BJ (cell line): ENCODE measurements around the gene ITGAE. TPM values are rescaled to one million over a fixed set of nuclear protein-coding genes. Genes with fewer than 3 reads are reported as not detected.

Source experiments
- CTCF ChIA-PET: fragments of 350-600 bp; formaldehyde crosslinking; extraction: SDS; loops from one replicate; lab custom pipeline; 2021; ENCODE audit warnings: antibody characterized with exemption, inconsistent platforms; lab: Yijun Ruan, JAX
- POLR2A ChIA-PET: fragments of 300-600 bp; sonication (Branson Sonifier 250); formaldehyde crosslinking; extraction: SDS; loops from one replicate; lab custom pipeline; 2021; ENCODE audit warnings: antibody characterized with exemption; lab: Charles Lee
- DNase-seq: peaks from one replicate; pipeline ENCODE4 v3.0.0-alpha.2; 2011; ENCODE audit warnings: low read depth
- H3K27me3 ChIP-seq: 2 replicates; pipeline ENCODE4 v1.6.0; 2011; ENCODE audit warnings: low read length; ENCODE audit not compliant: control insufficient read depth, insufficient read depth
- H3K36me3 ChIP-seq: 2 replicates; pipeline ENCODE4 v1.5.1; 2011; ENCODE audit warnings: low read length; ENCODE audit not compliant: control insufficient read depth, insufficient read depth
- H3K4me3 ChIP-seq: 2 replicates; pipeline ENCODE4 v1.5.1; 2011; ENCODE audit warnings: low read depth, mild to moderate bottlenecking, control low read depth, low read length
- polyA plus RNA-seq: library from polyadenylated mRNA; depleted of rRNA; stranded (reverse); fragments of >200 nt; gene quantifications from 2 replicates; pipeline ENCODE4 v1.2.3, GENCODE V29; 2011
- TF ChIP-seq, protein P1 (sequence below): IDR thresholded peaks from 2 replicates; pipeline ENCODE4 v1.5.1; 2011; ENCODE audit warnings: low read depth, mild to moderate bottlenecking, control low read depth, inconsistent platforms, low read length, moderate library complexity; ENCODE audit not compliant: insufficient read depth

The ITGAE gene
- polyA plus RNA-seq, 1 experiment, result 69.9 TPM

DNA sequence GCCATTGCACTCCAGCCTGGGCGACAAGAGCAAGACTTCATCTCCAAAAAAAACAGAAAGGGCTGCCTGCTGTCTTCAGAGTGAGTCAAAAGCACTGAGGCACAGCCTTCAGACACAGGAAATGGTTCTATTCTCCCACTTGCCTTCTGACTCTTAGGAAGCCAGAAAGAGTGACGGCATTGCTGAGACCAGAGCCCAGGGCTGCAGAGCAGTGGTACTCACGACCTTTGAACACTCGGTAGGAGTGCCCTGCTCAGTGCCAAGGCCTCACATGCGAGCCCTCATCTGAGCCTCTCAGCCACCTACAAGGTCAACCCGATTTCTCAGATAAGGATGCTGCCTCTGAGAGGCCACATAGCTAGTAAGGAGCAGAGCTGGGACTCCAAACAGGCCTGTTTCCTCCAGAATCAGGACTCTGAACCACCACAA, 3.5 kb upstream of the ITGAE start:
- CTCF ChIA-PET, result interaction anchor here (0.8 to 2.5 kb wide), 3 partner anchors 16 to 66 kb away, joined by 3 to 11 read pairs (median 3); partner anchors contain the start of gene NCBP3
- H3K27me3 ChIP-seq, result no peaks in the 10 kb centered on the region
- DNase-seq, result no peak
- TF ChIP-seq, protein P1, sequence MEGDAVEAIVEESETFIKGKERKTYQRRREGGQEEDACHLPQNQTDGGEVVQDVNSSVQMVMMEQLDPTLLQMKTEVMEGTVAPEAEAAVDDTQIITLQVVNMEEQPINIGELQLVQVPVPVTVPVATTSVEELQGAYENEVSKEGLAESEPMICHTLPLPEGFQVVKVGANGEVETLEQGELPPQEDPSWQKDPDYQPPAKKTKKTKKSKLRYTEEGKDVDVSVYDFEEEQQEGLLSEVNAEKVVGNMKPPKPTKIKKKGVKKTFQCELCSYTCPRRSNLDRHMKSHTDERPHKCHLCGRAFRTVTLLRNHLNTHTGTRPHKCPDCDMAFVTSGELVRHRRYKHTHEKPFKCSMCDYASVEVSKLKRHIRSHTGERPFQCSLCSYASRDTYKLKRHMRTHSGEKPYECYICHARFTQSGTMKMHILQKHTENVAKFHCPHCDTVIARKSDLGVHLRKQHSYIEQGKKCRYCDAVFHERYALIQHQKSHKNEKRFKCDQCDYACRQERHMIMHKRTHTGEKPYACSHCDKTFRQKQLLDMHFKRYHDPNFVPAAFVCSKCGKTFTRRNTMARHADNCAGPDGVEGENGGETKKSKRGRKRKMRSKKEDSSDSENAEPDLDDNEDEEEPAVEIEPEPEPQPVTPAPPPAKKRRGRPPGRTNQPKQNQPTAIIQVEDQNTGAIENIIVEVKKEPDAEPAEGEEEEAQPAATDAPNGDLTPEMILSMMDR, result no peak
- peaks cover 7% of the 10 kb centered on the region for H3K36me3 ChIP-seq
- POLR2A ChIA-PET, result no interaction called here
- no peak overlapping the region for H3K4me3 ChIP-seq

DNA sequence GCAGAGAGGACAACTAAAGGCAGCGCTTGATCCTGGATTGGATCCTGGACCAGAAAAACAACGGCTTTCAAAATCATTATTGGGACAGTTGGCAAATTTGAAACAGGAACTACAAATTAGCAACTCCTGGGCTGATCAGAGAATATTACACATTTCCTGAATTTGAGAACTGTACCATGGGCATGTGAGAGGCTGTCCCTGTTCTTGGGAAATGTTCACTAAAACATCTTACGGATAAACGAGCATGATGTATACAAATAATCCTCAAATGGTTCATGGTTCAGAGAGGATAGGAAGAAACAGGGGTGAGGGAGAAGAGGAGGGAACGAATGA, 2.3 kb upstream of the ITGAE start:
- Histone ChIP-seq H3K27me3 (no peaks in the 10 kb centered on the region), H3K36me3 (peaks cover 4% of the 10 kb centered on the region), H3K4me3 (no peak overlapping the region)
- ChIA-PET POLR2A (no interaction called here), CTCF (interaction anchor here (1.0 to 2.5 kb wide), 3 partner anchors 15 to 65 kb away, joined by 3 to 11 read pairs (median 3); no protein-coding TSS in a partner anchor)
- TF ChIP-seq, protein P1, result no peak
- DNase-seq, result no peak

DNA sequence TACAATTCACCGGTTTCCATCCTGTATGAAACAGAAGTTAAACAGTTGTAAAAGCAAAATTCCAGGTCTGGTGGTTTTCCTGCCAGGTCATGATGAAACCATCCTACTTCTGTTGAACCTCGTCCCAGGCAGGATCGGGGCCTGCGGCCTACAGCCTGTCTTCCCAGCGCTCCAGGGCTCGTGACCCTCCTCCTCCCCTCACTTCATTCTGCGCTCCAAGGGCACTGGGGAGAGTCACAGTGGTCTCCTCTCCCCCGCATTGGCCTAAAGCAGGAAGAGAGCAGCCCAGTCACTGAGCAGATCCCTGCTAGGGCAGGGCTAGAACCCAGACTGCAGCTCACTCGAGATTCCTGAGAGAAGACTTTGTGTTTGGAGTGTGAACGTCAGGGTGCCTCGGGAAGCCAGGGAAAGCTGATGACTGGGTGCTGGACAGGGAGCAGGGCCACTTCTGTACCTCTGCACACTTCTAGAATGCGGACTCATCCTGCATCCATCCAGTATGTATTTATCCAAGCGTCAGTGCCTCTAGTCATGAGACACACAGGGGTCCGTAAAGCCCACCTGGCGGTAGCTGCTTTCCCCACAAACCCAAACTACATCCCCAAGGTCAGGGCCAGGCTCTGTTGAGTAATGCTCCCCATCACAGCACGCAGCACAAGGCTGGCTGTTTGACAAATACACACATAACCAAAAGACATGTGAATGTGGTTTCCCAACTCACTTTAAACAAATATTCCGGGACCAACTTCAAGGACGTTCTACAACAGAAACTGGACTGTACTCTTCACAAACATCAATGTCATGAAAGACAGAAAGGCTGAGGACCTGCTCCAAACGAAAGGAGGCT, 1.7 kb upstream of the ITGAE start:
- Histone ChIP-seq H3K36me3 (peaks cover 2% of the 10 kb centered on the region), H3K4me3 (no peak overlapping the region), H3K27me3 (no peaks in the 10 kb centered on the region)
- CTCF ChIA-PET, result interaction anchor here (0.6 to 2.5 kb wide), 4 partner anchors 15 to 76 kb away, joined by 3 to 11 read pairs (median 6); no protein-coding TSS in a partner anchor
- DNase-seq, result peak; percentile 29
- POLR2A ChIA-PET, result no interaction called here
- TF ChIP-seq, protein P1, result no peak

DNA sequence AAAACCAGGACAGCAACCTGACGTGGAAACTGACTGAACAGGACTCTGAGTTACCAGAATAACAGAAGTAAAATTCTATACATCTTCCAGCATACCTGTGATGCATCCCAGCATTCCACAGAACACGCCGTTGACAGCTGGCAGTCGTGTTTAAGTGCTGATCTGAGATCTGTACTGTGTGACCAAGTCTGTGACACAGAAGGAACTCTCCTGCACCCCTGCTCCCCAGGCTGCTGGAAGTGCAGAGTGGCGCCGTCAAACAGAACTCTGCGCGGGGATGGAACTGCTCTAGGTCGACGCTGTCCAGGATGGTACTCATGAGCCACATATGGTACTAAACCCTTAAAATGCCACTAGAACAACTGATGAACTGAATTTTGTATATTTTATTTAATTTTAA, 804 bp upstream of the ITGAE start:
- CTCF ChIA-PET, result interaction anchor here (2.3 kb wide), 1 partner anchor 64 kb away, joined by 8 read pairs; no protein-coding TSS in a partner anchor
- peaks cover 1% of the 10 kb centered on the region; the same call in 1 of the 2 replicates for H3K36me3 ChIP-seq
- TF ChIP-seq, protein P1, result no peak
- H3K4me3 ChIP-seq, result no peak overlapping the region
- DNase-seq, result no peak
- POLR2A ChIA-PET, result no interaction called here
- no peaks in the 10 kb centered on the region for H3K27me3 ChIP-seq

DNA sequence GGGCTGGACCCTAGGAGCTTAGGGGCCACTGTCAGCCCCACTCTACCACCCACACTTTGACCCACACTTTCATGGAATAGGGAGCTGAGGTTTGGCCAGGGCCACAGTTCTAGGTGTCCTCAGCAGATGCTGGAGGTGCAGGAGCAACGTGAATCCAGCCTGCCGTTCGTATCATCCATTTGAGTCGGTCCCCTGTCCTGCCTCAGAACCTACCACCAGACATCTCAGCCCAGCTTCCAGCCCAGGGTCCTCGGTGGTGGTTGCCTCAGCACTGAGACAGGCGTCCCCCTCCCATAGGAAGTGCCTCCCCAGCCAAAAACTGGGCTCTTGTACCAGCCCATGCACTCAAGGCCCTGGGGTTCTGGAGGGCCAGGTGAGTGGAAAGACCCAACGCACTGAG, 359 bp upstream of the ITGAE start:
- ChIA-PET CTCF (interaction anchor here (1.1 to 2.3 kb wide), 2 partner anchors 63 to 64 kb away, joined by 3 to 8 read pairs; no protein-coding TSS in a partner anchor), POLR2A (no interaction called here)

More for the DNA sequence above, 359 bp upstream of the ITGAE start:
- Histone ChIP-seq H3K4me3 (no peak overlapping the region), H3K27me3 (no peaks in the 10 kb centered on the region), H3K36me3 (peaks cover 1% of the 10 kb centered on the region; the same call in 1 of the 2 replicates)
- no peak for DNase-seq
- TF ChIP-seq, protein P1, result no peak
